H9 (cell line): ENCODE results near the gene CACNB2. TPM values are rescaled to one million over a fixed set of nuclear protein-coding genes. Genes with fewer than 3 reads are reported as not detected.

Experiments
- DNase-seq: peaks from one replicate; pipeline ENCODE4 v3.0.0-alpha.2; 2017
- H2AFZ ChIP-seq: one replicate; pipeline ENCODE4 v1.6.1; 2013; ENCODE audit warnings: mild to moderate bottlenecking, low read length, control low read depth, moderate library complexity
- H2AK5ac ChIP-seq: 2 replicates; pipeline ENCODE4 v1.6.1; 2013; ENCODE audit warnings: low read length, control low read depth, mixed read lengths; ENCODE audit not compliant: insufficient read length
- H2BK120ac ChIP-seq: one replicate; pipeline ENCODE4 v1.6.1; 2013; ENCODE audit warnings: low read depth, mild to moderate bottlenecking, low read length, control low read depth, inconsistent platforms; ENCODE audit not compliant: poor library complexity, severe bottlenecking
- H2BK12ac ChIP-seq: 2 replicates; pipeline ENCODE4 v1.6.1; 2013; ENCODE audit warnings: low read length, control low read depth, mixed read lengths, low read depth; ENCODE audit not compliant: insufficient read length
- H2BK15ac ChIP-seq: 2 replicates; pipeline ENCODE4 v1.6.1; 2013; ENCODE audit warnings: low read depth, low read length, control low read depth
- H2BK20ac ChIP-seq: one replicate; pipeline ENCODE4 v1.6.1; 2013; ENCODE audit warnings: low read depth, mild to moderate bottlenecking, low read length, control low read depth, inconsistent platforms; ENCODE audit not compliant: poor library complexity, severe bottlenecking
- H2BK5ac ChIP-seq: 2 replicates; pipeline ENCODE4 v1.6.1; 2013; ENCODE audit warnings: low read length, control low read depth, mixed read lengths; ENCODE audit not compliant: insufficient read length
- H3K14ac ChIP-seq: 2 replicates; pipeline ENCODE4 v1.6.1; 2013; ENCODE audit warnings: low read length, control low read depth; ENCODE audit not compliant: insufficient read depth
- H3K18ac ChIP-seq: 2 replicates; pipeline ENCODE4 v1.6.1; 2013; ENCODE audit warnings: low read depth, mild to moderate bottlenecking, mixed read lengths, low read length, control low read depth; ENCODE audit not compliant: insufficient read length
- H3K23ac ChIP-seq: 2 replicates; pipeline ENCODE4 v1.6.1; 2013; ENCODE audit warnings: low read length, control low read depth, mixed read lengths, low read depth; ENCODE audit not compliant: insufficient read length
- H3K23me2 ChIP-seq: 2 replicates; pipeline ENCODE4 v1.6.1; 2013; ENCODE audit warnings: low read depth, mild to moderate bottlenecking, mixed read lengths, low read length, control low read depth; ENCODE audit not compliant: insufficient read length, poor library complexity, severe bottlenecking
- H3K27ac ChIP-seq: 2 replicates; pipeline ENCODE4 v1.5.1; 2013; ENCODE audit warnings: low read length, control low read depth, mixed read lengths, low read depth; ENCODE audit not compliant: insufficient read length
- H3K27me3 ChIP-seq: 2 replicates; pipeline ENCODE4 v1.6.1; 2013; ENCODE audit warnings: low read length, control low read depth, inconsistent platforms; ENCODE audit not compliant: insufficient read depth
- H3K4ac ChIP-seq: 2 replicates; pipeline ENCODE4 v1.6.1; 2013; ENCODE audit warnings: low read depth, mild to moderate bottlenecking, control low read depth, inconsistent platforms, low read length, moderate library complexity
- H3K4me1 ChIP-seq: 2 replicates; pipeline ENCODE4 v1.6.1; 2013; ENCODE audit warnings: low read length, control low read depth, inconsistent platforms; ENCODE audit not compliant: insufficient read depth
- H3K4me2 ChIP-seq: 2 replicates; pipeline ENCODE4 v1.6.1; 2013; ENCODE audit warnings: low read length, control low read depth, mixed read lengths; ENCODE audit not compliant: insufficient read length, insufficient read depth
- H3K56ac ChIP-seq: 2 replicates; pipeline ENCODE4 v1.6.1; 2013; ENCODE audit warnings: low read depth, mild to moderate bottlenecking, mixed read lengths, low read length, control low read depth; ENCODE audit not compliant: insufficient read length
- H3K79me1 ChIP-seq: 2 replicates; pipeline ENCODE4 v1.6.1; 2013; ENCODE audit warnings: low read depth, mild to moderate bottlenecking, moderate library complexity, low read length, control low read depth, inconsistent platforms; ENCODE audit not compliant: insufficient read depth, poor library complexity, severe bottlenecking
- H3K79me2 ChIP-seq: 2 replicates; pipeline ENCODE4 v1.6.1; 2013; ENCODE audit warnings: low read length, control low read depth, inconsistent platforms; ENCODE audit not compliant: insufficient read depth
- H3K9ac ChIP-seq: 2 replicates; pipeline ENCODE4 v1.6.1; 2013; ENCODE audit warnings: low read length, control low read depth, mixed read lengths; ENCODE audit not compliant: insufficient read length; ENCODE audit errors: extremely low read depth
- H3K9me3 ChIP-seq: one replicate; pipeline ENCODE4 v1.6.1; 2013; ENCODE audit warnings: low read depth, low read length, inconsistent platforms; ENCODE audit not compliant: control insufficient read depth
- H3T11ph ChIP-seq: one replicate; pipeline ENCODE4 v1.6.1; 2013; ENCODE audit warnings: mild to moderate bottlenecking, low read length, control low read depth, inconsistent platforms
- H4K20me1 ChIP-seq: one replicate; pipeline ENCODE4 v1.6.1; 2013; ENCODE audit not compliant: control insufficient read depth, insufficient read length, insufficient read depth
- H4K5ac ChIP-seq: 2 replicates; pipeline ENCODE4 v1.6.1; 2013; ENCODE audit warnings: low read depth, mild to moderate bottlenecking, mixed read lengths, low read length, control low read depth; ENCODE audit not compliant: insufficient read length
- H4K8ac ChIP-seq: replicated peaks from 2 replicates; pipeline ENCODE4 v1.6.1; 2013; ENCODE audit warnings: low read length, control low read depth, mixed read lengths, low read depth; ENCODE audit not compliant: insufficient read length
- H4K91ac ChIP-seq: 2 replicates; pipeline ENCODE4 v1.6.1; 2013; ENCODE audit warnings: low read depth, mild to moderate bottlenecking, moderate library complexity, mixed read lengths, low read length, control low read depth; ENCODE audit not compliant: insufficient read length
- H3K27ac Mint-ChIP-seq, 3 experiments: 2 replicates in 2 of 3; 3 replicates in 1 of 3; pipeline ENCODE4 v1.8.0; 2020 to 2021; ENCODE audit warnings: mixed read lengths in 3 of 3, mild to moderate bottlenecking in 1 of 3, moderate library complexity in 1 of 3
- H3K27me3 Mint-ChIP-seq: 2 replicates; pipeline ENCODE4 v1.8.0; 2021; ENCODE audit warnings: low read depth, mild to moderate bottlenecking, moderate library complexity, mixed read lengths
- H3K36me3 Mint-ChIP-seq, 3 experiments: 2 replicates in 2 of 3; 3 replicates in 1 of 3; pipeline ENCODE4 v1.8.0; 2020 to 2021; ENCODE audit warnings: low read depth in 3 of 3, mixed read lengths in 3 of 3; ENCODE audit not compliant: insufficient read depth in 1 of 3
- H3K4me1 Mint-ChIP-seq, 2 experiments: 2 replicates each; pipeline ENCODE4 v1.8.0; 2020; ENCODE audit warnings: mixed read lengths in 2 of 2
- H3K4me3 Mint-ChIP-seq, 2 experiments: 2 replicates in 1 of 2; 3 replicates in 1 of 2; pipeline ENCODE4 v1.8.0; 2020 to 2021; ENCODE audit warnings: mild to moderate bottlenecking in 2 of 2, mixed read lengths in 2 of 2, moderate library complexity in 1 of 2
- H3K9me3 Mint-ChIP-seq, 2 experiments: 2 replicates in 1 of 2; 3 replicates in 1 of 2; pipeline ENCODE4 v1.8.0; 2020; ENCODE audit warnings: mild to moderate bottlenecking in 2 of 2, mixed read lengths in 2 of 2, moderate library complexity in 1 of 2
- CTCF ChIP-seq: fragments of 200-600 bp; sonication (generic); conservative IDR thresholded peaks from 3 replicates; pipeline ENCODE4 v1.8.0; 2021; ENCODE audit warnings: antibody characterized with exemption, mild to moderate bottlenecking
- WGBS: extraction: QIAGEN DNeasy Blood & Tissue Kit; methylation state at CpG from one replicate; pipeline ENCODE4 v1.1.7; 2013; ENCODE audit warnings: missing lambda C conversion rate, low lambda C conversion rate, mixed read lengths; ENCODE audit not compliant: insufficient read length; ENCODE audit errors: extremely low coverage; 5-methylcytosine and 5-hydroxymethylcytosine counted together
- total RNA-seq: library from RNA; stranded (reverse); gene quantifications from 2 replicates; pipeline ENCODE4 v1.2.1, GENCODE V29; 2021

The CACNB2 gene
- total RNA-seq, 1 experiment from 2014 or later: 2.6 TPM

- Mint-ChIP-seq H3K4me1 (peaks cover 27 to 33% of the 10 kb centered on the region in 2 experiments), H3K36me3 (peaks cover 0 to 1% (median 0%) of the 10 kb centered on the region in 3 experiments; a peak in 1 of 7 replicates), H3K27me3 (no peaks in the 10 kb centered on the region), H3K4me3 (no peak overlapping the region), H3K27ac (no peak overlapping the region; a peak in 1 of 7 replicates), H3K9me3 (no peaks in the 10 kb centered on the region)
- H3K9me3 ChIP-seq: no peaks in the 10 kb centered on the region
- peak; percentile 72 for TF ChIP-seq CTCF
- no peak overlapping the region for H2AK5ac ChIP-seq
- H3K79me2 ChIP-seq: no peaks in the 10 kb centered on the region
- H2BK15ac ChIP-seq: no peak overlapping the region
- H3K27me3 ChIP-seq: no peaks in the 10 kb centered on the region
- no CpG with 5 or more reads among the region's 8 CpGs for WGBS
- H3K9ac ChIP-seq: no peak overlapping the region
- H2BK120ac ChIP-seq: no peak overlapping the region
- H2BK12ac ChIP-seq: no peak overlapping the region
- H3K4me2 ChIP-seq: no peak overlapping the region
- H4K91ac ChIP-seq: no peak overlapping the region
- DNase-seq: peak; percentile 55
- H2AFZ ChIP-seq: no peak overlapping the region
- no peak overlapping the region for H4K8ac ChIP-seq
- H3K79me1 ChIP-seq: no peaks in the 10 kb centered on the region
- no peak overlapping the region for H3K18ac ChIP-seq
- no peak overlapping the region for H4K5ac ChIP-seq
- H2BK20ac ChIP-seq: no peak overlapping the region
- H3K14ac ChIP-seq: no peak overlapping the region
- H3K4me1 ChIP-seq: no peaks in the 10 kb centered on the region; the same call in 1 of the 2 replicates
- no peak overlapping the region for H3K23ac ChIP-seq
- H3K56ac ChIP-seq: no peak overlapping the region
- no peak overlapping the region for H3T11ph ChIP-seq
- H3K27ac ChIP-seq: no peak overlapping the region
- no peaks in the 10 kb centered on the region for H3K23me2 ChIP-seq
- no peaks in the 10 kb centered on the region for H4K20me1 ChIP-seq
- no peak overlapping the region for H3K4ac ChIP-seq
- H2BK5ac ChIP-seq: no peak overlapping the region
Observed at GRCh38 chr10:18233775-18234174, 93.6 kb downstream of the CACNB2 start.
